ENCODE measurements around the gene ZNF22. TPM values are rescaled to one million over a fixed set of nuclear protein-coding genes. Genes with fewer than 3 reads are reported as not detected.
A peak's percentile ranks its signal among the peaks of the same experiment; 100 is the strongest.

The ZNF22 gene
- total RNA-seq = 10 to 100 TPM; 19.3 to 20.5 TPM

GRCh38 chr10:45000752-45001380, at the start of gene ZNF22:
ZNF22 (plus strand) TSS chr10:45000923; CDS start chr10:45003369, 2,446 bp downstream.
- Histone ChIP-seq H3K9me3 (no peaks in the 10 kb centered on the region), H3K36me3 (peaks cover 18% of the 10 kb centered on the region), H3K27ac (peak within 1 kb of the TSS; percentile 92 to 96), H3K4me3 (peak within 1 kb of the TSS; percentile 61 to 64), H3K27me3 (no peaks in the 10 kb centered on the region), H3K4me1 (peaks cover 0 to 58% of the 10 kb centered on the region in 2 donors)
- peak in 1 of 2 donors; percentile 30 for TF ChIP-seq CTCF (IDR thresholded peaks at IDR 0.05)
- DNase-seq (ENCODE audit: low spot score) = no peak

GRCh38 chr10:44951576-44952226, 49.0 kb upstream of the ZNF22 start:
- Histone ChIP-seq H3K4me3 (no peak overlapping the region), H3K27ac (no peak overlapping the region), H3K36me3 (no peaks in the 10 kb centered on the region), H3K27me3 (no peaks in the 10 kb centered on the region), H3K9me3 (no peaks in the 10 kb centered on the region), H3K4me1 (peaks cover 0 to 76% of the 10 kb centered on the region in 2 donors)
- TF ChIP-seq CTCF (IDR thresholded peaks at IDR 0.05) = no peak
- DNase-seq (ENCODE audit: low spot score) = peak; percentile 53

- Histone ChIP-seq H3K4me1 (peaks cover 0 to 72% of the 10 kb centered on the region in 2 donors), H3K27ac (peak overlapping the region in 1 of 2 donors; percentile 30), H3K27me3 (no peaks in the 10 kb centered on the region), H3K4me3 (no peak overlapping the region), H3K36me3 (no peaks in the 10 kb centered on the region), H3K9me3 (no peaks in the 10 kb centered on the region)
- peak; percentile 40 for DNase-seq (ENCODE audit: low spot score)
- TF ChIP-seq CTCF (IDR thresholded peaks at IDR 0.05) = no peak
Observed at GRCh38 chr10:44952779-44953231, 47.9 kb upstream of the ZNF22 start.

GRCh38 chr10:44954042-44954441, 46.7 kb upstream of the ZNF22 start:
- no peak for DNase-seq (ENCODE audit: low spot score)
- H3K27ac ChIP-seq = no peak overlapping the region
- H3K4me1 ChIP-seq = peaks cover 0 to 71% of the 10 kb centered on the region in 2 donors
- TF ChIP-seq CTCF (IDR thresholded peaks at IDR 0.05) = no peak
- no peak overlapping the region for H3K4me3 ChIP-seq
- no peaks in the 10 kb centered on the region for H3K27me3 ChIP-seq
- H3K9me3 ChIP-seq = no peaks in the 10 kb centered on the region
- H3K36me3 ChIP-seq = no peaks in the 10 kb centered on the region

- Histone ChIP-seq H3K27ac (peak overlapping the region; percentile 94 to 96), H3K9me3 (no peaks in the 10 kb centered on the region), H3K4me1 (peaks cover 0 to 64% of the 10 kb centered on the region in 2 donors), H3K27me3 (no peaks in the 10 kb centered on the region), H3K4me3 (no peak overlapping the region), H3K36me3 (no peaks in the 10 kb centered on the region)
- no peak for TF ChIP-seq CTCF (IDR thresholded peaks at IDR 0.05)
- no peak for DNase-seq (ENCODE audit: low spot score)
Observed at GRCh38 chr10:44954962-44955361, 45.8 kb upstream of the ZNF22 start.
